ENCODE data around the gene CD36. TPM values are rescaled to one million over a fixed set of nuclear protein-coding genes. Genes with fewer than 3 reads are reported as not detected.

The CD36 gene
- total RNA-seq, 1 experiment from 2014 or later, result 0.46 TPM

GRCh38 chr7:80624763-80625162 is 13.7 kb upstream of the CD36 start:
- no TSS peak for BruUV-seq (replicated peaks)
- ChIA-PET POLR2A (no interaction called here), CTCF (no interaction called here)
- H3K36me3 ChIP-seq (ENCODE audit: control insufficient read depth, insufficient read depth, low read length), result no peaks in the 10 kb centered on the region
- no peak for ATAC-seq
- DNase-seq (ENCODE audit: low read depth, low spot score), result no peak
- peaks cover 3% of the 10 kb centered on the region; the same call in 1 of the 2 replicates for H3K27me3 ChIP-seq (ENCODE audit: control insufficient read depth, insufficient read depth, low read length)
- TF ChIP-seq POLR2AphosphoS5 (IDR thresholded peaks at IDR 0.05; ENCODE audit: low read depth, low read length) (no peak), REST (IDR thresholded peaks at IDR 0.05; ENCODE audit: insufficient read depth in 1 of 2, low read depth in 2 of 2, low read length in 1 of 2) (no peak), SIN3A (IDR thresholded peaks at IDR 0.05; ENCODE audit: borderline replicate concordance, insufficient read depth, low read depth, low read length) (no peak), TCF7L2 (IDR thresholded peaks at IDR 0.05; ENCODE audit: low read depth, low read length) (no peak), CTCF (IDR thresholded peaks at IDR 0.05) (no peak)
- H3K9me3 ChIP-seq (ENCODE audit: control insufficient read depth, insufficient read depth, low read depth, low read length), result no peaks in the 10 kb centered on the region
- intact Hi-C loops (cut with micrococcal nuclease; ENCODE audit: unreplicated experiment) (no loop called here), in situ Hi-C loops (cut with HindIII; ENCODE audit: low pct_unique_long_range_greater_than_20kb, low sequenced_read_pairs) (no loop called here)
- no peak overlapping the region for H3K4me3 ChIP-seq (ENCODE audit: low read depth in 2 of 2, low read length in 2 of 2)
- no peak overlapping the region for H3K27ac ChIP-seq (ENCODE audit: low read length)
- no peaks in the 10 kb centered on the region for H3K4me1 ChIP-seq (ENCODE audit: control insufficient read depth, insufficient read depth, low read length)

GRCh38 chr7:80629023-80629422 is 9.4 kb upstream of the CD36 start:
- Histone ChIP-seq H3K9me3 (ENCODE audit: control insufficient read depth, insufficient read depth, low read depth, low read length) (no peaks in the 10 kb centered on the region), H3K36me3 (ENCODE audit: control insufficient read depth, insufficient read depth, low read length) (no peaks in the 10 kb centered on the region), H3K27me3 (ENCODE audit: control insufficient read depth, insufficient read depth, low read length) (peaks cover 3% of the 10 kb centered on the region; the same call in 1 of the 2 replicates), H3K4me1 (ENCODE audit: control insufficient read depth, insufficient read depth, low read length) (no peaks in the 10 kb centered on the region; the same call in 1 of the 2 replicates), H3K4me3 (ENCODE audit: low read depth in 2 of 2, low read length in 2 of 2) (no peak overlapping the region), H3K27ac (ENCODE audit: low read length) (no peak overlapping the region)
- TF ChIP-seq POLR2AphosphoS5 (IDR thresholded peaks at IDR 0.05; ENCODE audit: low read depth, low read length) (no peak), CTCF (IDR thresholded peaks at IDR 0.05) (no peak), REST (IDR thresholded peaks at IDR 0.05; ENCODE audit: insufficient read depth in 1 of 2, low read depth in 2 of 2, low read length in 1 of 2) (no peak), TCF7L2 (IDR thresholded peaks at IDR 0.05; ENCODE audit: low read depth, low read length) (no peak), SIN3A (IDR thresholded peaks at IDR 0.05; ENCODE audit: borderline replicate concordance, insufficient read depth, low read depth, low read length) (no peak)
- ChIA-PET POLR2A (interaction anchor here (0.5 kb wide), 1 partner anchor 81 kb away, joined by 6 read pairs; no protein-coding TSS in a partner anchor), CTCF (no interaction called here)
- in situ Hi-C loops (cut with HindIII; ENCODE audit: low pct_unique_long_range_greater_than_20kb, low sequenced_read_pairs), result no loop called here
- no peak for DNase-seq (ENCODE audit: low read depth, low spot score)
- ATAC-seq, result no peak
- BruUV-seq (replicated peaks), result no TSS peak
- intact Hi-C loops (cut with micrococcal nuclease; ENCODE audit: unreplicated experiment), result no loop called here

All from Panc1 (cell line).